Liver (tissue), 9 donors: ENCODE data around the gene FREY1. TPM values are rescaled to one million over a fixed set of nuclear protein-coding genes. Genes with fewer than 3 reads are reported as not detected.

Source experiments
- DNase-seq: peaks from one replicate; pipeline ENCODE4 v3.0.0-alpha.2; 2017; ENCODE audit warnings: low spot score
- H3K27ac ChIP-seq, 2 donors: one replicate each; pipeline ENCODE4 v1.7.0; 2013; ENCODE audit warnings: inconsistent platforms in 2 of 2, low read length in 2 of 2, control low read depth in 1 of 2, low read depth in 1 of 2, mild to moderate bottlenecking in 1 of 2
- H3K27me3 ChIP-seq, 4 donors: one replicate each; pipeline versions ENCODE4 v1.6.1 to v1.7.0; 2013; ENCODE audit warnings: low read length in 3 of 4, inconsistent platforms in 1 of 4, mild to moderate bottlenecking in 1 of 4, moderate library complexity in 1 of 4; ENCODE audit not compliant: control insufficient read depth in 4 of 4, insufficient read depth in 4 of 4
- H3K36me3 ChIP-seq, 4 donors: one replicate each; pipeline versions ENCODE4 v1.6.1 to v1.7.0; 2013; ENCODE audit warnings: low read length in 3 of 4, mild to moderate bottlenecking in 3 of 4, low read depth in 1 of 4, moderate library complexity in 1 of 4; ENCODE audit not compliant: control insufficient read depth in 4 of 4, insufficient read depth in 3 of 4
- H3K4me1 ChIP-seq, 4 donors: one replicate each; pipeline versions ENCODE4 v1.6.1 to v1.7.0; 2013; ENCODE audit warnings: low read length in 3 of 4, mild to moderate bottlenecking in 3 of 4, moderate library complexity in 1 of 4; ENCODE audit not compliant: control insufficient read depth in 4 of 4, insufficient read depth in 4 of 4
- H3K4me3 ChIP-seq, 3 donors: one replicate each; pipeline versions ENCODE4 v1.6.1 to v1.7.0; 2013; ENCODE audit warnings: low read length in 3 of 3, control low read depth in 1 of 3, low read depth in 1 of 3, mild to moderate bottlenecking in 1 of 3
- H3K9ac ChIP-seq, 2 donors: one replicate each; pipeline ENCODE4 v1.7.0; 2013; ENCODE audit warnings: low read length in 2 of 2, mild to moderate bottlenecking in 2 of 2, moderate library complexity in 2 of 2, control low read depth in 1 of 2, low read depth in 1 of 2
- H3K9me3 ChIP-seq, 4 donors: one replicate each; pipeline versions ENCODE4 v1.6.1 to v1.7.0; 2013; ENCODE audit warnings: low read length in 3 of 4; ENCODE audit not compliant: control insufficient read depth in 4 of 4
- EGR1 ChIP-seq, 2 donors: IDR thresholded peaks; 2 replicates each; pipeline ENCODE4 v1.6.1; 2016 to 2018; ENCODE audit warnings: antibody characterized with exemption in 2 of 2, low read depth in 2 of 2
- FOXA1 ChIP-seq: IDR thresholded peaks from 2 replicates; pipeline ENCODE4 v1.6.1; 2016; ENCODE audit warnings: antibody characterized with exemption
- FOXA2 ChIP-seq: IDR thresholded peaks from 2 replicates; pipeline ENCODE4 v1.6.1; 2016; ENCODE audit warnings: antibody characterized with exemption
- GABPA ChIP-seq, 2 donors: IDR thresholded peaks in 1 of 2; conservative IDR thresholded peaks in 1 of 2; 2 replicates each; pipeline ENCODE4 v1.6.1; 2016; ENCODE audit warnings: antibody characterized with exemption in 2 of 2, mild to moderate bottlenecking in 1 of 2, moderate library complexity in 1 of 2
- HNF4A ChIP-seq, 2 donors: conservative IDR thresholded peaks; 2 replicates each; pipeline ENCODE4 v1.6.1; 2016; ENCODE audit warnings: antibody characterized with exemption in 2 of 2, mild to moderate bottlenecking in 2 of 2
- HNF4G ChIP-seq: IDR thresholded peaks from 2 replicates; pipeline ENCODE4 v1.6.1; 2016; ENCODE audit warnings: antibody characterized with exemption
- JUND ChIP-seq, 2 donors: IDR thresholded peaks; 2 replicates each; pipeline ENCODE4 v1.6.1; 2016; ENCODE audit warnings: antibody characterized with exemption in 2 of 2
- NR2F2 ChIP-seq: IDR thresholded peaks from 2 replicates; pipeline ENCODE4 v1.6.1; 2016; ENCODE audit warnings: antibody characterized with exemption
- RAD21 ChIP-seq, 2 donors: IDR thresholded peaks; 2 replicates each; pipeline ENCODE4 v1.6.1; 2016; ENCODE audit warnings: antibody characterized with exemption in 2 of 2, mild to moderate bottlenecking in 2 of 2
- RXRA ChIP-seq, 2 donors: IDR thresholded peaks; 2 replicates each; pipeline ENCODE4 v1.6.1; 2017 to 2018; ENCODE audit warnings: antibody characterized with exemption in 2 of 2, mild to moderate bottlenecking in 1 of 2
- SP1 ChIP-seq: IDR thresholded peaks from 2 replicates; pipeline ENCODE4 v1.6.1; 2018; ENCODE audit warnings: antibody characterized with exemption, mild to moderate bottlenecking
- TAF1 ChIP-seq: conservative IDR thresholded peaks from 2 replicates; pipeline ENCODE4 v1.6.1; 2016; ENCODE audit warnings: antibody characterized with exemption, mild to moderate bottlenecking
- YY1 ChIP-seq: IDR thresholded peaks from 2 replicates; pipeline ENCODE4 v1.6.1; 2016; ENCODE audit warnings: antibody characterized with exemption, mild to moderate bottlenecking
- whole genome bisulfite sequencing: extraction: QIAGEN DNeasy Blood & Tissue Kit; methylation state at CpG from one replicate; pipeline ENCODE4 v1.1.7; 2013; 5-methylcytosine and 5-hydroxymethylcytosine counted together
- polyA plus RNA-seq, 2 donors: library from polyadenylated mRNA; stranded (reverse) in 1 of 2; unstranded in 1 of 2; fragments of 200-250 nt in 1 of 2; fragments of >200 nt in 1 of 2; fragmentation: Nextera tagmentation in 1 of 2; extraction: Ambion mirVana in 1 of 2; gene quantifications; one replicate each; pipeline versions ENCODE4 v1.2.1 to v1.2.3, GENCODE V29; 2013 to 2015
- total RNA-seq, 2 donors: library from RNA; depleted of rRNA; stranded (reverse); fragments of >200 nt; gene quantifications; one replicate each; pipeline ENCODE4 v1.2.3, GENCODE V29; 2014
- TF ChIP-seq, protein P1 (sequence below): IDR thresholded peaks from 2 replicates; pipeline ENCODE4 v1.6.1; 2016; ENCODE audit warnings: antibody characterized with exemption, mild to moderate bottlenecking
- TF ChIP-seq, protein P2 (sequence below): IDR thresholded peaks from 2 replicates; pipeline ENCODE4 v1.6.1; 2016; ENCODE audit warnings: antibody characterized with exemption
- TF ChIP-seq, protein P3 (sequence below): IDR thresholded peaks from 2 replicates; pipeline ENCODE4 v1.6.1; 2016; ENCODE audit warnings: antibody characterized with exemption
- TF ChIP-seq, protein P4 (sequence below): fragments of 150-350 bp; IDR thresholded peaks from 2 replicates; pipeline ENCODE4 v1.5.1; 2017; ENCODE audit warnings: improper control_type of control experiment, low read depth, low read length; ENCODE audit not compliant: missing input control
- TF ChIP-seq, protein P5 (sequence below): IDR thresholded peaks from 2 replicates; pipeline ENCODE4 v1.6.1; 2016; ENCODE audit warnings: antibody characterized with exemption
- donor health status: healthy.
- donor health status: healthy.
- donor health status: healthy.
- donor health status: healthy.
- donor health status: healthy.

FREY1 gene
- total and polyA plus RNA-seq, 4 donors = 0.18 to 2.1 (median 0.75) TPM; not detected in 1

DNA sequence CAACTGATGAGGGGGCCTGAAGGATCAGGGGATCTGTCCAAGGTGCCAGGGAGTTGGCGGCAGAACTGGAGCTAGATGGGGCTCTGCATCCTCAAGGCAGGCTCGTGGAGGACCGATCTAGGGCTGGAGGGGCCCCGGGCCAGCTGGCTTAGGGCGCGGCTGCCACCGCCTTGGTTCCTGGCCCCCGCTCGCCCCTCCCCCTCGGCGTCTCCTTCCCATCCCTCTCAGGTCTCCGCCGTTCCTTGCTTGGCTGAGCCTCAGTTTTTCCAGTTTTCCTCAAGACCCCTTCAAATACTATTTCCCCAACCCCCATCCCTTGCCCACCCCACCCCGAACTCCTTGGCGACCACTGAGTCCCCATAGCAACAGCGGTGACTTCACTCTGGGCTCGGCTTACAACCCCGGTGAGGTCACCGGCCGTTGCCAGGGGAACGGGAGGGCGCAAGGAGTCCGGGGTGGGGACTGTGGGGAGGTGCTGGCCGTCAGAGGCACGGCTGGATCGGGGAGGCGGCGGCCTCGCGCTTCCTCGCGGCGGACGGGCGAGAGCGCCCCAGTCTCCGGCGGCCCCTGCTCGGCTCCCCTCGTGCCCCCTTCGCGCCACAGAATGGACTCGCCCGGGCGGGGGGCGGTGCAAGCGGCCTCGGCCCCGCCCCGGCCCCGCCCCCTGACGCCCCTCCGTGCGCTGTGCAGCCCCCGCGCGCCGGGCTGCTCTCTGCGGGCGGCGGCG is 7.5 kb downstream of the FREY1 start:
- H3K27ac ChIP-seq = no peak overlapping the region
- H3K27me3 ChIP-seq = no peaks in the 10 kb centered on the region
- TF ChIP-seq EGR1 (IDR thresholded peaks at IDR 0.05; ENCODE audit: low read depth in 2 of 2) = no peak
- TF ChIP-seq, protein P1, sequence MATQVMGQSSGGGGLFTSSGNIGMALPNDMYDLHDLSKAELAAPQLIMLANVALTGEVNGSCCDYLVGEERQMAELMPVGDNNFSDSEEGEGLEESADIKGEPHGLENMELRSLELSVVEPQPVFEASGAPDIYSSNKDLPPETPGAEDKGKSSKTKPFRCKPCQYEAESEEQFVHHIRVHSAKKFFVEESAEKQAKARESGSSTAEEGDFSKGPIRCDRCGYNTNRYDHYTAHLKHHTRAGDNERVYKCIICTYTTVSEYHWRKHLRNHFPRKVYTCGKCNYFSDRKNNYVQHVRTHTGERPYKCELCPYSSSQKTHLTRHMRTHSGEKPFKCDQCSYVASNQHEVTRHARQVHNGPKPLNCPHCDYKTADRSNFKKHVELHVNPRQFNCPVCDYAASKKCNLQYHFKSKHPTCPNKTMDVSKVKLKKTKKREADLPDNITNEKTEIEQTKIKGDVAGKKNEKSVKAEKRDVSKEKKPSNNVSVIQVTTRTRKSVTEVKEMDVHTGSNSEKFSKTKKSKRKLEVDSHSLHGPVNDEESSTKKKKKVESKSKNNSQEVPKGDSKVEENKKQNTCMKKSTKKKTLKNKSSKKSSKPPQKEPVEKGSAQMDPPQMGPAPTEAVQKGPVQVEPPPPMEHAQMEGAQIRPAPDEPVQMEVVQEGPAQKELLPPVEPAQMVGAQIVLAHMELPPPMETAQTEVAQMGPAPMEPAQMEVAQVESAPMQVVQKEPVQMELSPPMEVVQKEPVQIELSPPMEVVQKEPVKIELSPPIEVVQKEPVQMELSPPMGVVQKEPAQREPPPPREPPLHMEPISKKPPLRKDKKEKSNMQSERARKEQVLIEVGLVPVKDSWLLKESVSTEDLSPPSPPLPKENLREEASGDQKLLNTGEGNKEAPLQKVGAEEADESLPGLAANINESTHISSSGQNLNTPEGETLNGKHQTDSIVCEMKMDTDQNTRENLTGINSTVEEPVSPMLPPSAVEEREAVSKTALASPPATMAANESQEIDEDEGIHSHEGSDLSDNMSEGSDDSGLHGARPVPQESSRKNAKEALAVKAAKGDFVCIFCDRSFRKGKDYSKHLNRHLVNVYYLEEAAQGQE = peak; percentile 87
- peak in 1 of 2 donors; percentile 43 for TF ChIP-seq JUND (IDR thresholded peaks at IDR 0.05)
- H3K4me1 ChIP-seq = peaks cover 7 to 24% (median 13%) of the 10 kb centered on the region in 4 donors
- peaks cover 0 to 3% (median 0%) of the 10 kb centered on the region in 4 donors for H3K36me3 ChIP-seq
- DNase-seq = peak; percentile 65
- WGBS = 4% methylated on average over 62 of the region's 62 CpGs
- no peaks in the 10 kb centered on the region for H3K9me3 ChIP-seq
- no peak overlapping the region for H3K9ac ChIP-seq
- H3K4me3 ChIP-seq = peak overlapping the region in 2 of 3 donors; percentile 12 to 55

DNA sequence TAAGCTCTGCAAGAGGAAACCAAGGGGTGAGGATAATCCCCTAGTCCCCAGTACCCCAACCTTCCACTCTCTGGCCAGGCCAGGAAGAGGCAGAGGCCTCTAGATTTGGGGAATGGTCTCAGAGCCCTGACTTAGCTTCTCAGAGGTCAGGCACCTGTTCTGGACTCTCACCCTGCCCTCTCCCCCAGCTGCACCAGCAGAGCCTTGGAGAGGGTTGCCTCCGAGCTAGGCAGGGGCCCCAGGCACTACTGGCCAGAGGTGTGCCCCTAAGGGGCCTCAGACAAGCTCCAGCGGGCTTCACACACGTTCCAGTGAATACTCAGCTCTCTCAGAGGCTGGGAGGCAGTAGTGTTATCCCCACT is 8.0 kb downstream of the FREY1 start:
- Histone ChIP-seq H3K36me3 (peaks cover 0 to 3% (median 0%) of the 10 kb centered on the region in 4 donors), H3K4me1 (peaks cover 7 to 24% (median 13%) of the 10 kb centered on the region in 4 donors), H3K4me3 (no peak overlapping the region), H3K27me3 (no peaks in the 10 kb centered on the region), H3K9ac (no peak overlapping the region), H3K9me3 (no peaks in the 10 kb centered on the region), H3K27ac (no peak overlapping the region)
- DNase-seq = no peak
- 33% methylated on average over 3 of the region's 3 CpGs for WGBS
- TF ChIP-seq GABPA (IDR thresholded peaks at IDR 0.05 in 1 of 2, conservative IDR thresholded peaks at IDR 0.05 in 1 of 2) = no peak
- no peak for TF ChIP-seq FOXA2
- no peak for TF ChIP-seq HNF4A (conservative IDR thresholded peaks at IDR 0.05)
- TF ChIP-seq NR2F2 = no peak
- TF ChIP-seq, protein P2, sequence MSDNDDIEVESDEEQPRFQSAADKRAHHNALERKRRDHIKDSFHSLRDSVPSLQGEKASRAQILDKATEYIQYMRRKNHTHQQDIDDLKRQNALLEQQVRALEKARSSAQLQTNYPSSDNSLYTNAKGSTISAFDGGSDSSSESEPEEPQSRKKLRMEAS = no peak
- TF ChIP-seq SP1 = no peak
- TF ChIP-seq RAD21 (IDR thresholded peaks at IDR 0.05) = no peak
- no peak for TF ChIP-seq FOXA1
- TF ChIP-seq, protein P3, sequence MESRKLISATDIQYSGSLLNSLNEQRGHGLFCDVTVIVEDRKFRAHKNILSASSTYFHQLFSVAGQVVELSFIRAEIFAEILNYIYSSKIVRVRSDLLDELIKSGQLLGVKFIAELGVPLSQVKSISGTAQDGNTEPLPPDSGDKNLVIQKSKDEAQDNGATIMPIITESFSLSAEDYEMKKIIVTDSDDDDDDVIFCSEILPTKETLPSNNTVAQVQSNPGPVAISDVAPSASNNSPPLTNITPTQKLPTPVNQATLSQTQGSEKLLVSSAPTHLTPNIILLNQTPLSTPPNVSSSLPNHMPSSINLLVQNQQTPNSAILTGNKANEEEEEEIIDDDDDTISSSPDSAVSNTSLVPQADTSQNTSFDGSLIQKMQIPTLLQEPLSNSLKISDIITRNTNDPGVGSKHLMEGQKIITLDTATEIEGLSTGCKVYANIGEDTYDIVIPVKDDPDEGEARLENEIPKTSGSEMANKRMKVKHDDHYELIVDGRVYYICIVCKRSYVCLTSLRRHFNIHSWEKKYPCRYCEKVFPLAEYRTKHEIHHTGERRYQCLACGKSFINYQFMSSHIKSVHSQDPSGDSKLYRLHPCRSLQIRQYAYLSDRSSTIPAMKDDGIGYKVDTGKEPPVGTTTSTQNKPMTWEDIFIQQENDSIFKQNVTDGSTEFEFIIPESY = no peak
- TF ChIP-seq HNF4G = no peak
- TF ChIP-seq, protein P1 = no peak
- TF ChIP-seq, protein P4, sequence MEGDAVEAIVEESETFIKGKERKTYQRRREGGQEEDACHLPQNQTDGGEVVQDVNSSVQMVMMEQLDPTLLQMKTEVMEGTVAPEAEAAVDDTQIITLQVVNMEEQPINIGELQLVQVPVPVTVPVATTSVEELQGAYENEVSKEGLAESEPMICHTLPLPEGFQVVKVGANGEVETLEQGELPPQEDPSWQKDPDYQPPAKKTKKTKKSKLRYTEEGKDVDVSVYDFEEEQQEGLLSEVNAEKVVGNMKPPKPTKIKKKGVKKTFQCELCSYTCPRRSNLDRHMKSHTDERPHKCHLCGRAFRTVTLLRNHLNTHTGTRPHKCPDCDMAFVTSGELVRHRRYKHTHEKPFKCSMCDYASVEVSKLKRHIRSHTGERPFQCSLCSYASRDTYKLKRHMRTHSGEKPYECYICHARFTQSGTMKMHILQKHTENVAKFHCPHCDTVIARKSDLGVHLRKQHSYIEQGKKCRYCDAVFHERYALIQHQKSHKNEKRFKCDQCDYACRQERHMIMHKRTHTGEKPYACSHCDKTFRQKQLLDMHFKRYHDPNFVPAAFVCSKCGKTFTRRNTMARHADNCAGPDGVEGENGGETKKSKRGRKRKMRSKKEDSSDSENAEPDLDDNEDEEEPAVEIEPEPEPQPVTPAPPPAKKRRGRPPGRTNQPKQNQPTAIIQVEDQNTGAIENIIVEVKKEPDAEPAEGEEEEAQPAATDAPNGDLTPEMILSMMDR = no peak
- TF ChIP-seq JUND (IDR thresholded peaks at IDR 0.05) = no peak
- no peak for TF ChIP-seq EGR1 (IDR thresholded peaks at IDR 0.05; ENCODE audit: low read depth in 2 of 2)
- TF ChIP-seq, protein P5, sequence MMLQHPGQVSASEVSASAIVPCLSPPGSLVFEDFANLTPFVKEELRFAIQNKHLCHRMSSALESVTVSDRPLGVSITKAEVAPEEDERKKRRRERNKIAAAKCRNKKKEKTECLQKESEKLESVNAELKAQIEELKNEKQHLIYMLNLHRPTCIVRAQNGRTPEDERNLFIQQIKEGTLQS = no peak
- no peak for TF ChIP-seq YY1
- TF ChIP-seq RXRA (IDR thresholded peaks at IDR 0.05) = no peak
- TF ChIP-seq TAF1 = no peak
